Thymus (tissue), 11 donors: ENCODE measurements around the gene APBB1. TPM values are rescaled to one million over a fixed set of nuclear protein-coding genes. Genes with fewer than 3 reads are reported as not detected.
A peak's percentile ranks its signal among the peaks of the same experiment; 100 is the strongest.

Source experiments
- DNase-seq, 9 donors: peaks; one replicate each; pipeline ENCODE4 v3.0.0-alpha.2; 2013; ENCODE audit warnings: low spot score in 9 of 9, low read depth in 6 of 9, missing footprints in 1 of 9
- H3K27ac ChIP-seq, 2 donors: one replicate each; pipeline ENCODE4 v1.5.1; 2013; ENCODE audit warnings: control low read depth in 1 of 2, low read depth in 1 of 2, low read length in 1 of 2, mild to moderate bottlenecking in 1 of 2, moderate library complexity in 1 of 2
- H3K27me3 ChIP-seq, 2 donors: one replicate each; pipeline ENCODE4 v1.5.1; 2013; ENCODE audit warnings: low read length in 1 of 2; ENCODE audit not compliant: control insufficient read depth in 2 of 2, insufficient read depth in 1 of 2
- H3K36me3 ChIP-seq, 2 donors: one replicate each; pipeline ENCODE4 v1.5.1; 2013; ENCODE audit warnings: low read length in 1 of 2, mild to moderate bottlenecking in 1 of 2, moderate library complexity in 1 of 2; ENCODE audit not compliant: control insufficient read depth in 2 of 2, insufficient read depth in 2 of 2
- H3K4me1 ChIP-seq, 2 donors: one replicate each; pipeline ENCODE4 v1.5.1; 2013; ENCODE audit warnings: low read length in 2 of 2; ENCODE audit not compliant: control insufficient read depth in 2 of 2, insufficient read depth in 2 of 2
- H3K4me3 ChIP-seq, 2 donors: one replicate each; pipeline ENCODE4 v1.5.1; 2013; ENCODE audit warnings: low read length in 2 of 2, control low read depth in 1 of 2, mild to moderate bottlenecking in 1 of 2
- H3K9me3 ChIP-seq, 2 donors: one replicate each; pipeline ENCODE4 v1.5.1; 2013; ENCODE audit warnings: low read length in 1 of 2, mild to moderate bottlenecking in 1 of 2; ENCODE audit not compliant: control insufficient read depth in 2 of 2, insufficient read depth in 1 of 2
- WGBS: extraction: QIAGEN DNeasy Blood & Tissue Kit; methylation state at CpG from one replicate; pipeline ENCODE4 v1.1.7; 2013; 5-methylcytosine and 5-hydroxymethylcytosine counted together
- polyA plus RNA-seq: library from polyadenylated mRNA; stranded (reverse); fragments of 200-250 nt; gene quantifications from one replicate; pipeline ENCODE4 v1.2.3, GENCODE V29; 2013
- total RNA-seq: library from RNA; stranded (reverse); fragments of 120-200 nt; gene quantifications from one replicate; pipeline ENCODE4 v1.2.4, GENCODE V29; 2013
- donor health status: healthy.

APBB1 gene
- total and polyA plus RNA-seq, 2 donors = 47.0 to 70.6 TPM

GRCh38 chr11:6410695-6411430 is 8.0 kb downstream of the APBB1 start:
- H3K36me3 ChIP-seq = peaks cover 20 to 30% of the 10 kb centered on the region in 2 donors
- peaks cover 27 to 41% of the 10 kb centered on the region in 2 donors for H3K4me1 ChIP-seq
- H3K9me3 ChIP-seq = peaks cover 0 to 3% of the 10 kb centered on the region in 2 donors
- H3K4me3 ChIP-seq = no peak overlapping the region
- no peak for DNase-seq
- 98% methylated on average over 23 of the region's 23 CpGs for WGBS
- H3K27ac ChIP-seq = no peak overlapping the region
- no peaks in the 10 kb centered on the region for H3K27me3 ChIP-seq

- Histone ChIP-seq H3K4me3 (no peak overlapping the region), H3K27me3 (no peaks in the 10 kb centered on the region), H3K9me3 (peaks cover 0 to 1% of the 10 kb centered on the region in 2 donors), H3K27ac (no peak overlapping the region), H3K36me3 (peaks cover 20 to 25% of the 10 kb centered on the region in 2 donors), H3K4me1 (peaks cover 46 to 50% of the 10 kb centered on the region in 2 donors)
- 85% methylated on average over 2 of the region's 2 CpGs for WGBS
- DNase-seq = no peak
Observed at GRCh38 chr11:6406370-6406769, 12.5 kb downstream of the APBB1 start.

- H3K36me3 ChIP-seq = peaks cover 17 to 24% of the 10 kb centered on the region in 2 donors
- peaks cover 51 to 56% of the 10 kb centered on the region in 2 donors for H3K4me1 ChIP-seq
- no peaks in the 10 kb centered on the region for H3K27me3 ChIP-seq
- 97% methylated on average over 6 of the region's 6 CpGs for WGBS
- peaks cover 0 to 1% of the 10 kb centered on the region in 2 donors for H3K9me3 ChIP-seq
- no peak overlapping the region for H3K27ac ChIP-seq
- H3K4me3 ChIP-seq = no peak overlapping the region
- no peak for DNase-seq
Observed at GRCh38 chr11:6405846-6406245, 13.0 kb downstream of the APBB1 start.

DNA sequence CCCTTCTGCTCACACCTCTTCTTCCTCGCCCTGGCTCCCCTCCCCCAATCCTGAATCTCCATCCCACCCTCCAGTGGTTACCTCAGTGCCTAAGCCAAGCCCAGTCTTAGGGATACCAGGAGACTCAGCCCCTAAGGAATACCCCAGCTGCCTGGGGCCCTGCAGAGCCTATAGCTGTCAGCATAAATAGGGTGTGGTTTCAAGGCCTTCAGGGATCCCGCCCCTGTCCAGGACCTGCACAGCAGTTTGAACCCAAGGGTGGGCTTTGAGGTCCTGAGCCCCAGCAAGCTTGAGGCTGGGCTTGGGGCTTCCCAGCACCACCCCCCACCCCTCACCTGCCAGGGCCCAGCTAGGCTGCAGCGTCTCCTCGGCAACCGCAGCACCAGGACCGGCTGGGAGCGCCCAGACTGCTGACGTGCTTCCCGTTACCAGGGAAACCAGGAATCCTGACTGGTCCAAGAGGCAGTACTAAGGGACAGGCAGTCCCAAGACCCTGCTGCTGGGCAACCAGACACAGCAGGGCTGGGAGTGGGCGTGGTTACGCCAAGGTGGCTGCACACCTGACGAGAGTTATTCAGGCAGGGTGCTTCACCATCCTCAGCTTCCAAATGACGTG is 13.7 kb downstream of the APBB1 start:
- Histone ChIP-seq H3K27me3 (no peaks in the 10 kb centered on the region), H3K27ac (peak overlapping the region; percentile 98), H3K4me1 (peaks cover 56 to 63% of the 10 kb centered on the region in 2 donors), H3K4me3 (peak overlapping the region in 1 of 2 donors; percentile 14), H3K9me3 (peaks cover 0 to 1% of the 10 kb centered on the region in 2 donors), H3K36me3 (peaks cover 15 to 18% of the 10 kb centered on the region in 2 donors)
- DNase-seq = no peak
- 96% methylated on average over 13 of the region's 13 CpGs for WGBS

GRCh38 chr11:6404342-6405051 is 14.4 kb downstream of the APBB1 start:
- H3K36me3 ChIP-seq = peaks cover 11 to 12% of the 10 kb centered on the region in 2 donors
- peak in 4 of 9 donors; percentile 48 to 78 (median 57) for DNase-seq
- peak overlapping the region; percentile 14 to 42 for H3K4me3 ChIP-seq
- peak overlapping the region; percentile 98 for H3K27ac ChIP-seq
- peaks cover 0 to 1% of the 10 kb centered on the region in 2 donors for H3K9me3 ChIP-seq
- 70% methylated on average over 16 of the region's 16 CpGs for WGBS
- H3K4me1 ChIP-seq = peaks cover 56 to 67% of the 10 kb centered on the region in 2 donors
- no peaks in the 10 kb centered on the region for H3K27me3 ChIP-seq

GRCh38 chr11:6403539-6403938 is 15.4 kb downstream of the APBB1 start:
- H3K9me3 ChIP-seq = peaks cover 0 to 1% of the 10 kb centered on the region in 2 donors
- H3K27ac ChIP-seq = peak overlapping the region; percentile 98
- peaks cover 61 to 76% of the 10 kb centered on the region in 2 donors for H3K4me1 ChIP-seq
- 94% methylated on average over 8 of the region's 8 CpGs for WGBS
- no peak for DNase-seq
- H3K4me3 ChIP-seq = peak overlapping the region; percentile 14 to 42
- H3K36me3 ChIP-seq = peaks cover 9 to 13% of the 10 kb centered on the region in 2 donors
- no peaks in the 10 kb centered on the region for H3K27me3 ChIP-seq

GRCh38 chr11:6402561-6402981 is 16.3 kb downstream of the APBB1 start:
- peaks cover 13 to 17% of the 10 kb centered on the region in 2 donors for H3K36me3 ChIP-seq

GRCh38 chr11:6402061-6402470 is 16.8 kb downstream of the APBB1 start:
- 73% methylated on average over 12 of the region's 12 CpGs for WGBS
- Histone ChIP-seq H3K9me3 (peaks cover 0 to 1% of the 10 kb centered on the region in 2 donors), H3K27ac (peak overlapping the region; percentile 98), H3K4me1 (peaks cover 56 to 84% of the 10 kb centered on the region in 2 donors), H3K27me3 (no peaks in the 10 kb centered on the region), H3K4me3 (peak overlapping the region; percentile 31 to 38), H3K36me3 (peaks cover 13 to 18% of the 10 kb centered on the region in 2 donors)
- DNase-seq = peak in 1 of 9 donors; percentile 50

More at GRCh38 chr11:6402561-6402981, 16.3 kb downstream of the APBB1 start:
- DNase-seq = peak; percentile 87 to 99 (median 97)
- Histone ChIP-seq H3K27ac (peak overlapping the region; percentile 98), H3K9me3 (peaks cover 0 to 1% of the 10 kb centered on the region in 2 donors), H3K4me3 (peak overlapping the region; percentile 31 to 38), H3K27me3 (no peaks in the 10 kb centered on the region), H3K4me1 (peaks cover 61 to 83% of the 10 kb centered on the region in 2 donors)
- 8% methylated on average over 7 of the region's 7 CpGs for WGBS
